ENCODE results near the gene GLB1L2. TPM values are rescaled to one million over a fixed set of nuclear protein-coding genes. Genes with fewer than 3 reads are reported as not detected.

Gene GLB1L2
- total RNA-seq, 1 donor from 2014 or later, result 0.30 TPM

DNA sequence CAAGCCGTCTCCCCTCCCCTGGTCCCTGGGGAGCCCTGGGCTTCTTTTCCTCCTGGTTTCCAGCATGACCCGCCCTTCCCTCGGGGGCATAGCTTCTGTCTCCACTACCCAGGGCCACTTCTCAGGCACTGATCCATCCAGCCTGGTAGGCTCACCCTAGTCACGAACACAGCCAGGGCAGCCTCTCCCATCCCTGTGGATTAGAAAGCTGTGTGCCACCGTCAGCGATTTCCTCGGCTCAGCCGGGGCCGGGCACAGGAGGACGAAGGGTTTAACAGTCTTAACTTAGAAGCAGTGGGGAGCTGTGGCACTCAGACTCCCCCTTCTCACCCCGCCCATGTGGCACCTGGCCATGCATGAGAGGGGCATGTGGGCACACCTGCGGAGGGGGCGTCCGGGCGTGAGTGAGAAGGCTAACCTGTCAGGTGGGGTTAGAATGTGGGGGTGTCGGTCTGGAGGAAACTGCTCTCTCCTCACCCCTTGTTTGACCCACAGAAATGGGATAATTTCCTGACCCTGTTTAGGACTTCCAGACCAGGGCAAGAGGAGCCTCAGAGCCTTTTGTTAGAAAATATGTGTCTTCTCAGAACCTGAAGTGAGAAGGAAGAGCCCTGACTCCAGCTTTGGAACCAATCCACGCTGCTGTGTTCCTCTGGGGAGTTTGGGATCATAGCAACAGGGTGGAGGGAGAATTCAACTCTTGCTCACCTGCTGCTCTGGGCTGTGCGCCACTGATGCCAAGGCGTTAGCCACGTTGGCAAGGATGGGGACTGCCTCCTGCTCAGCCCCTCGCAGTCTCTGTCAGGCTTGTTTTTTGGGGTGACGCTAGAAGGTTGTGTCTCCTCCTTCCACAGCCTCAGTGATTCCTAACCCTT is 14.6 kb downstream of the GLB1L2 start:
- intact Hi-C loops (cut with micrococcal nuclease), result no loop called here
- no peaks in the 10 kb centered on the region for H3K4me1 ChIP-seq
- H3K4me3 ChIP-seq, result no peak overlapping the region
- DNase-seq, result no peak
- no peaks in the 10 kb centered on the region for H3K36me3 ChIP-seq
- peaks cover 73% of the 10 kb centered on the region for H3K27me3 ChIP-seq (ENCODE audit: low read depth)
- no peaks in the 10 kb centered on the region for H3K9me3 ChIP-seq (replicated peaks)
- TF ChIP-seq, protein P1, sequence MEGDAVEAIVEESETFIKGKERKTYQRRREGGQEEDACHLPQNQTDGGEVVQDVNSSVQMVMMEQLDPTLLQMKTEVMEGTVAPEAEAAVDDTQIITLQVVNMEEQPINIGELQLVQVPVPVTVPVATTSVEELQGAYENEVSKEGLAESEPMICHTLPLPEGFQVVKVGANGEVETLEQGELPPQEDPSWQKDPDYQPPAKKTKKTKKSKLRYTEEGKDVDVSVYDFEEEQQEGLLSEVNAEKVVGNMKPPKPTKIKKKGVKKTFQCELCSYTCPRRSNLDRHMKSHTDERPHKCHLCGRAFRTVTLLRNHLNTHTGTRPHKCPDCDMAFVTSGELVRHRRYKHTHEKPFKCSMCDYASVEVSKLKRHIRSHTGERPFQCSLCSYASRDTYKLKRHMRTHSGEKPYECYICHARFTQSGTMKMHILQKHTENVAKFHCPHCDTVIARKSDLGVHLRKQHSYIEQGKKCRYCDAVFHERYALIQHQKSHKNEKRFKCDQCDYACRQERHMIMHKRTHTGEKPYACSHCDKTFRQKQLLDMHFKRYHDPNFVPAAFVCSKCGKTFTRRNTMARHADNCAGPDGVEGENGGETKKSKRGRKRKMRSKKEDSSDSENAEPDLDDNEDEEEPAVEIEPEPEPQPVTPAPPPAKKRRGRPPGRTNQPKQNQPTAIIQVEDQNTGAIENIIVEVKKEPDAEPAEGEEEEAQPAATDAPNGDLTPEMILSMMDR (IDR thresholded peaks at IDR 0.05; ENCODE audit: borderline replicate concordance), result no peak
- H3K27ac ChIP-seq (replicated peaks), result no peak overlapping the region

DNA sequence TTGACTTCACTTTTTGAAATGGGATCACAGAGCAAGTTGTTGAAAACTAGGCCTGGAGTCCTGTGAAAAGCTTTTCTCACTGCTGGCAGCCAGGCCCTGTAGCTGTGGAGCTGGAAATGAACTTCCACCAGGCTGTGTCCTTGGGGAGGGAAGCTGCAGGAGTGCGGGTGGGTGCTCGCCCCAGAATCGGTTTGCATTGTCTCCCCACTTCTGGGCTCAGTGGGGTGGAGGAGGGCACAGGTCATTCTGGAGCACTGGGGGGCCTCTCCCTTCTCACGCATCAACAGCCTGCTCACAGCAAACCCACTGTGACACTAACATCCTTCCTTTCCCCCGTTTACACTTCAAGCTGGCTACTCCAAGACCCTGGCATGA is 15.2 kb downstream of the GLB1L2 start:
- Histone ChIP-seq H3K9me3 (replicated peaks) (no peaks in the 10 kb centered on the region), H3K4me1 (no peaks in the 10 kb centered on the region), H3K36me3 (no peaks in the 10 kb centered on the region), H3K4me3 (no peak overlapping the region), H3K27me3 (ENCODE audit: low read depth) (peaks cover 67% of the 10 kb centered on the region), H3K27ac (replicated peaks) (no peak overlapping the region)
- intact Hi-C loops (cut with micrococcal nuclease), result no loop called here
- TF ChIP-seq, protein P1 (IDR thresholded peaks at IDR 0.05; ENCODE audit: borderline replicate concordance), result no peak
- no peak for DNase-seq

GRCh38 chr11:134347441-134347840 is 15.7 kb downstream of the GLB1L2 start:
- no peaks in the 10 kb centered on the region for H3K4me1 ChIP-seq
- intact Hi-C loops (cut with micrococcal nuclease), result no loop called here
- peaks cover 62% of the 10 kb centered on the region for H3K27me3 ChIP-seq (ENCODE audit: low read depth)
- H3K36me3 ChIP-seq, result no peaks in the 10 kb centered on the region
- no peaks in the 10 kb centered on the region for H3K9me3 ChIP-seq (replicated peaks)
- TF ChIP-seq, protein P1 (IDR thresholded peaks at IDR 0.05; ENCODE audit: borderline replicate concordance), result no peak
- DNase-seq, result no peak
- no peak overlapping the region for H3K27ac ChIP-seq (replicated peaks)
- no peak overlapping the region for H3K4me3 ChIP-seq

DNA sequence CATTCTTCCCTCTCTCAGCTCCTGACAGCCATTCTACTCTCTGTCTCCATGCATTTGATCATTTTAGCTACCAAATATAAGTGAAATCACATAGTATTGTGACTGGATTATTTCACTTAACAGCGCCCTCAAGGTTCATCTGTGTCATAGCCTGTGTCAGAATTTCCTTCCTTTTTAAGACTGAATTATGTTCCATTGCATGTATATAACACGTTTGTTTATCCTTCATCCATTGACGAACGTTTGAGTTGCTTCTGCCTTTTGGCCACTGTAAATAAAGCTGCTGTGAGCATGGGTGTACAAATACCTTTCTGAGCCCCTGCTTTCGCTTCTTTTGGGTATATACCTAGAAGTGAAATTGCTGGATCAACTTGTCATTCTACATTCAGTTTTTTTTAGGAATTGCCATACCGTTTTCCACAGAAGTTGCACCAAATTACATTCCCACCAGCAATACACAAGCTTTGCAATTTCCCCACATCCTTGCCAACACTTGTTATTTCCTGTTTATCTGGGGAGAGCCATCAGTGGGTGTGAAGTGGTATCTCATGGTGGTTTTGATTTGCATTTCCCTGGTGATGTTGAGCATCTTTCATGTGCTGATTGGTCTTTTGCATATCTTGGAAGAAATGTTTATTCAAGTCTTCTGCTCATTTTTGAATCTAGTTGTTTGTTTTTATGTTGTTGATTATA is 17.5 kb downstream of the GLB1L2 start:
- no peak for DNase-seq
- TF ChIP-seq, protein P1 (IDR thresholded peaks at IDR 0.05; ENCODE audit: borderline replicate concordance), result no peak
- intact Hi-C loops (cut with micrococcal nuclease), result no loop called here
- H3K36me3 ChIP-seq, result no peaks in the 10 kb centered on the region
- peaks cover 13% of the 10 kb centered on the region for H3K9me3 ChIP-seq (replicated peaks)
- H3K4me1 ChIP-seq, result no peaks in the 10 kb centered on the region
- H3K27ac ChIP-seq (replicated peaks), result no peak overlapping the region
- no peak overlapping the region for H3K4me3 ChIP-seq
- H3K27me3 ChIP-seq (ENCODE audit: low read depth), result peaks cover 58% of the 10 kb centered on the region

- H3K4me1 ChIP-seq, result no peaks in the 10 kb centered on the region
- intact Hi-C loops (cut with micrococcal nuclease), result no loop called here
- DNase-seq, result no peak
- TF ChIP-seq, protein P1 (IDR thresholded peaks at IDR 0.05; ENCODE audit: borderline replicate concordance), result no peak
- H3K36me3 ChIP-seq, result no peaks in the 10 kb centered on the region
- peaks cover 13% of the 10 kb centered on the region for H3K9me3 ChIP-seq (replicated peaks)
- no peak overlapping the region for H3K27ac ChIP-seq (replicated peaks)
- no peak overlapping the region for H3K4me3 ChIP-seq
- peaks cover 52% of the 10 kb centered on the region for H3K27me3 ChIP-seq (ENCODE audit: low read depth)
These were observed 18.1 kb downstream of the GLB1L2 start for GRCh38 chr11:134349802-134350355.

All from left ventricle myocardium inferior (tissue), 1 donor.